G401.6 (cell line): Measurements from ENCODE around the gene IQGAP3.

Experiments
- FAIRE-seq: peaks from 2 replicates; lab custom pipeline; 2012; peaks lifted over from hg19 to GRCh38; lab: Jason Lieb, UNC

Gene IQGAP3

GRCh38 chr1:156540955-156541354 is 31.4 kb downstream of the IQGAP3 start:
- no peak for FAIRE-seq

DNA sequence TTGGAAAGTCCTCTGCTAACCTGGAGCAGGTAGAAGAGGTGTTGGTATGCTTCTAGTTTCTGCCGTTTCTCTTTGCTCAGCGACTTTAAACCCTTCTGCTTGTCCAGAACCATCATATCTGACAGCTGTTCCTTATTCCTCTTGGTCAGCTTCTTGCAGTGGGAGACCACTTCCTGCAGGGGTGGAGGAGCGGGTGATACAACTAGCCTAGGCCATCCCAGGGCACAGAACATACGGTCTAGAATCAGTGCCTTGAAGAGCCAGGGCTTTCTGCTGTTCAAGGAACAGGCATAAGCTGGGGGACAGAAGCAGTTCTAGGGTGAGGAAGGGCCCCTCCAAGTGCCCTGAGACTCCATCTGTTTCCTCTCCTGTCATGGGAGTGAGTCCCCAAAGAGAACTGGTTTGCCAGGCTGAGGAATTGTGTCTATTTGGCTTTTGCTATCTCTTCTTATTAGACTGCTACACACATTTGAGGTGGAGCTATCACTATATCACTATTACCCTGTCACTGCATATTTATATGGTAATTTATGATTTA is 32.5 kb downstream of the IQGAP3 start:
- no peak for FAIRE-seq

DNA sequence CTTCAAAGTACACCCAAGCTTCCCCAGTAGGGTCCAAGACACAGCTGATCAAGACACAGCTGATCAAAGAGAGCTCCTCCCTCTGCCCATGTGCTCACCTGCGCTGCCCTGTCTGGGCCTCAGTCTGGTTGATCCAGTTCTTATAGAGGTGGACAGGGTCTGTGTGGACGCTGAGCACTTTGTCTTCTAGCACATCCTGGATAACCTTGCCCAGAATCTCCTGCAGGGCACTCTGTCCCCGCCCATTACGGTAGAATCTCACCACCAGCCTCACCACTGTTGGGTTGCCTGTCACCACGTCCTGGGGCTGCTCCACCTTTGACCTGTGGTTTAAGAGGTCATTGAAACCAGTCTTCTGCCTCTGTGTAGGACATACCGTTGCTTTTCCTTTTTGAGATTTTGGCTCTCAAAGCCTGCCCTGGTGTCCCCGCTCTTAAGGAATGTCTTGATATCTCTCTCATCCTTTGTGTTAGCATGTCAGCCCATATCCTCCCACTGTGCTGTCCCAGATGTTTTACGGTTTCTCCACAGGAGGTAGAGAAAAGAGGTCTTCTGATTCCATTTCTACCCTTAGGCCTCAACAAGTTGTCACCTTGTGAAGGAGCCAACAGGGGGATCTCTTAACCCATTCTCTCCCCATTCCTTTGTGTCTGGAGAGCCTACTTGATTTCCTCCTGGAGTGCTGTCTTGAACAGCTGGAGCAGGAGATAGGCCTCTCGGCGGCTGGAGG is 33.5 kb downstream of the IQGAP3 start:
- no peak for FAIRE-seq

DNA sequence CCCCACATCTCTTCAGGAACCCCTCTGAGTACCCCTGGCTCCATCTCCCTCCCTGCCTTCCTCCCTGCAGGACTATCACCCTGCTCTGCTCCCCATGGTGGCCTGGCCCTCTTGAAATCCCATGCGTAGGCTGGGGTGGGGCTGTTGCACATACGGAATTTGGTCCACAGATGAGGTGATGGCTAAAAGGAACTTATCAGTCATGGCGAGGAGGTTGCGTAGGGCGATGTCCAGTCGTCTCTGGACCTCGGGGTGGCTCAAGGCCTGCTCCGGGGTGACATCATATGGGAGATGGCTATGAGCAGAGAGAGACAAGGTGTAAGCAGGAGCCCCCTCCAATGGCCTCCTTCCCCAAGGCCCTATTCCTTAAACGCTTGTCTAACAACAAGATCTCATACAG is 35.3 kb downstream of the IQGAP3 start:
- no peak for FAIRE-seq

- FAIRE-seq, result no peak
Measured at GRCh38 chr1:156534424-156535060, 37.8 kb downstream of the IQGAP3 start.

DNA sequence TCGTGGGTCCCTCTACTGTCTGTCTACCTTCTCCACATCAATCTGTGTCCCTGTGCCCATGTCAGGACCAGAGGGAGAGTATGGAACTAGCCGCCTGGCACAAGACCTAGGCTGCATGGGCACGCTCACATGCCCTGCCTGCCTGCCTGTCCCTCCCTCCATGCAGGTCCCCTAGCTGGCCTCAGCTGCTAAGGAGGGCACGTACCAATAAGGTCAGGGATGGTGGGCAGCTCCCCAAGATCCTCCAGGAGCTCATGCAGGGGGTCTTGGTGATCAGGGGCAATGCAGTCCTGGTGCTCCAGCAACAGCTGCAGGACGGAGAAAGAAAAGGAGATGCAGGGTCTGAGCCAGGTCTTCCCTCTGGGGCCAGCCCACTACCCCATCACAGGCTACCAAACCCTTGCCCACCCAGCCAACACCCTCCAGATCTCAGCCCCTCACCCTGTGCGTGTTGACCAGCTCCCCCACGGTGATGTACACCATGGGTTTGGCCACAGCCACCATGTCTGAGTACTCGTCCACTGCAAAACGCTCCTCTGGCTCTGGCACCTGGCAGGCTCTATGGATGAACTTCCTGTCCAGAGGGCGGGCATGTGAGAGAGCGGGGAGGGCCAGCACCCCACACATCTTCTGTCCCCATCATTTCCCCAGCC is 38.7 kb downstream of the IQGAP3 start:
- FAIRE-seq, result no peak

DNA sequence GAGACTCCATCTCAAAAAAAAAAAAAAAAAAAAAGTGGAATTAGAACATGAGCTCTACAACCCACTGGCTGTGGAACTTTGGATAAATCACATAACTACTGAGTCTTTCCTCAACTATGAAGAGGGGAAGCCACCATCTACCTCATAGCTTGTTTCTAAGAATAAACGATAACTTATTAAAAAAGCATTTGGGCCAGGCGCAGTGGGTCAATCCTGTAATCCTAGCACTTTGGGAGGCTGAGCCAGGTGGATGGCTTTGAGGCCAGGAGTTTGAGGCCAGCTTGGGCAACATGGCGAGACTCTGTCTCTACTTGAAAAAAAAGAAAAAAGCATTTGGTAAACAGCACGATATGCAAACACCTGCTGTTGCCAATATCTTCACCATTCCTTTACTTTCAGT is 40.0 kb downstream of the IQGAP3 start:
- FAIRE-seq, result no peak

DNA sequence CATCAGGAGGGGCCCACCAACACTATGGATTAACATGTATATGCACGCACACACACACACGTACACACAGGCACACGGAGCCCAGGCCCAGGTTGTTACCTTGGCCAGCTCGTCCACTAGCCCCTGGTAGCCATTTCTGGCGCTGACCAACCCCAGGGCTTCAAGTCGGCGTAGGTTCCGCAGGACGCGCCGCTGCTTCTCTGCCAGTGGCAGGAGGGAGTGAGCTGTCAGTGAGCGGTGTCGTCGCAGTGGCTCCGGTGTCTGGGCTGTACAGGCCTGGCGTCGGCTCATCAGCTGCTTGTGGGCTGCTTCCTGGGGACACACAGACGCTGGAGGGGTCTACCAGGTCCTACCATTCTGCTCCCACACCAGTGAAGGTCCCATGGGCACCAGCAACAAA is 42.4 kb downstream of the IQGAP3 start:
- no peak for FAIRE-seq

DNA sequence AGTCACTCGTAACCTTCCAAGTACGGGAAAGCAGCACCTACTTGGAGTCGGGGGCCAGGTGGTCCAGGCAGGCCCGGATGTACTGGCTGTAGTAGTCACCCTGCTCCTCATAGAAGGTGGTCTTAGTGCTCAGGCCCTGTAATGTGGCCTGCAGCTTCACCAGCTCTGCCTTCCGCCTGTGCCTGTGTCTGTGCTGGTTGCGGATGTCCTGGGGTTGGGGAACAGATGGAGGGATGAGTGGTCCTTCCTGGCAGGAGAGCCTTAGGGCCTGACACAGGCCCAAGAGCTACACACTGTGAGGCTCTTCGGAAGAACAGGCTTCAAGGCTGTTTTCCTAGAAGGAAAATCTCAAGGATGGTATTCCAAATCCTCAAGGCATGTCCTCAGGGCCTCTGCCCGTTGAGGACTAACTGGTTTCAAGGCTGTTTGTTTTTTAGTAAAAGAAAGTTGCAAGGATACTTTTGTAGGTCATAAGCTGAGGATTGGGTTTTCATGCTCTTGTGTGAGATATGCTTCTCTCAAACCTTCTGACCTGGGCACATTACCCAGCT is 43.4 kb downstream of the IQGAP3 start:
- FAIRE-seq, result no peak

DNA sequence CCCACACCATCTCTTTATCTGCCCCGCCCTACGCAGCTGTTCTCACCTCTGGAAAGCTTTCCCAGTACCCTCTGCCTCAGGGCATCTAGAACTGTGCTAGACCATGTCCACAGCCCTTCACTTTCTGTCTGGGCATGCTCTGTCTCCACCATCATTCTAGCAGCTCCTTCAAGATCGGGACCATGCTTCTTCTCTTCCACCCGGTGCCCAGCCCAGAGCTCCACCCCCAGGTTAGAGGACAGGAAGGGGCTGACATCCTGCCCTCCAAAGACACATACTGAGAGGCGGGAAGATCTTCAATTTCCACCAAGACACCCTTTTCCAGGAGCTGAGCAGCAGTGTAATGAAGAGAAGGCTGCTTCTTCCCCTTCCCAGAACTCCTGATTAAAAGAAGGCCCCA is 44.1 kb downstream of the IQGAP3 start:
- FAIRE-seq, result no peak

- FAIRE-seq, result no peak
Measured at GRCh38 chr1:156527584-156527983, 44.8 kb downstream of the IQGAP3 start.

GRCh38 chr1:156525856-156526489 is 46.4 kb downstream of the IQGAP3 start:
- FAIRE-seq, result no peak

DNA sequence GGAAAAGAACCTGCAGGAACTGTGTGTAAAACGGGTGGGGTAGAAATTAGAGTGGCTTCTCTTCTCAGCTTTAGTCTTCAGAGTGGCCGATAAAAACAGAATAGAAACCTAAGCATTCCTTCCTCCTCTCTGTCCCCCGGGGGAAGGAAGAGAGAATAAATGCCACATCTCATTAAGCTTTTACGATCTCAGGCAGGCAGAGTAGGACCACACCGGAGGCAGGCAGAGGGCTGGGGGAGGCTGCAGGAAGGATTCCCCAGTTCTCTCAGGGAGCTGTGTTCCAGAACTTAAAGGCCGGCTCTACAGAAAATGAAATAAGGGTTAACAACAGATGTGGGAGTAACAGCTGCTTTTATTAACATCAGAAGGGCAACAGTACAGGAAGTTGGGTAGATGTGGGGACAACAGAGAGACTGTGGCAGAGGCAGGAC is 47.3 kb downstream of the IQGAP3 start:
- no peak for FAIRE-seq

DNA sequence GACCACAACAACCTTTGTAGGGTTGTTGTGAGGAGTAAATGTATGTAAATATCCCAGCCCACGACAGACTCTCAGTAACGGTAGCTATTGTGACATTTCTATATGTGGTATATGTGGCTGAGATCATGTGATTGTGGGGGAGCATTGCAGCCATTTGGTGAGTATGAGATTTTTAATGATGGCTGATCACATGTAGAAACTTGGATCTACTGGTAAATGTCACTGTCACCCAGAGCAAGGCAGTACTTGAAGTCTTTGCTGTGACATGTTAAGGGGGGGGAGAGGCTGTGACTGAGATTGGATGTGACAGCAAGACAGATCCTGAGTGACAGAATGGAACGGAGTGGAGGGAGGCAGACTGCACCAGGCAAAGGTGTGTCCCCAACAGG is 47.9 kb downstream of the IQGAP3 start:
- no peak for FAIRE-seq

- no peak for FAIRE-seq
Measured at GRCh38 chr1:156523801-156524480, 48.4 kb downstream of the IQGAP3 start.

- FAIRE-seq, result no peak
Measured at GRCh38 chr1:156522443-156522970, 49.9 kb downstream of the IQGAP3 start.

DNA sequence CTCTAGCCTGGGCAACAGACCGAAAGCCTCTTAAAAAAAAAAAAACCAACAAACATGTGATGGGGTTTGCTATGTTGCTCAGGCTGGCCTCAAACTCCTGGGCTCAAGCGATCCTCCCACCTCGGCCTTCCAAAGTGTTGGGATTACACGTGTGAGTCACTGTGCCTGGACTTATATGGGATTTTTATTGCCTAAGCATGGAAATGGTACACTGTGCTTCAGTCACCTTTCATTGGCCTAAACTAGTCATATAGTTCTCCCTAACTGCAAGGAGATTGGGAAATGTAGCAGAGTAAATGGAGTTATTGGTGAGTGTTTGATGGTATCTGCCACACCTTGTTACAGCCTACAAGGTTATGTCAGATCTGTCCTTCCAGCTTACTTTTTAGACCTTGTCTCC is 54.6 kb downstream of the IQGAP3 start:
- no peak for FAIRE-seq

DNA sequence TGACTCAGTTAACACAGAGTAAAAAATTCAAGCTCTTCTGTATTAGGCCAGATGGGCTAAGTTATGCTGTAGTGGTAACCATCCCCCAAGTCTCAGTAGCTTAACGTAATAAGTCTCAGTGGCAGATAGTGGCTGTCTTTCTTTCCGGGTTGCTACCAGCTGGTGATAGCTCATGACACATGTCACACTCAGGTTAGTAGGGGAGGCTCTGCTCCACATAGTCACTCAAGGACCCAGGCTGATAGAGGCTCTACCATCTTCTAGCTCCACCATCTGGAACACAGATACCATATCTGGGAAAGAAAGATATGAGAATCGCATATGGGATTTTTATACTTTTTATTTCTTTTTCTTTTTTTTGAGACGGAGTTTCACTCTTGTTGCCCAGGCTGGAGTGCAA is 55.5 kb downstream of the IQGAP3 start:
- FAIRE-seq, result no peak

GRCh38 chr1:156515956-156516355 is 56.4 kb downstream of the IQGAP3 start:
- FAIRE-seq, result no peak

DNA sequence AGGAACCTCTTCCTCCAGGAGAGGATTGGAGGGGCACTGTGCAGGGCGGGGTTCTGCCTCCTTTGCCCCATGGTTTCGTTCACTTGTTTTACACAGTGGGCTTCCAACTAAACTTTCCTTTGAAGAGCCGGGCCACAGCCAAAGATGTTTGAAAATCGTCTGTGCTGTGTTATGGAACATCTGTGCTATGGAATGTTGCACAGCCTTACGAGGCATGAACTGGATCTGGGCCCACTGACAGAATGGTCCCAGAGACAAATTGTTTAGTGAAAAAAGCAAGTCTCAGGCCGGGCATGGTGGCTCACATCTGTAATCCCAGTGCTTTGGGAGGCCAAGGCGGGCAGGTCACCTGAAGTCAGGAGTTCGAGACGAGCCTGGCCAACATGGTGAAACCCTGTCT is 59.2 kb downstream of the IQGAP3 start:
- FAIRE-seq, result no peak

GRCh38 chr1:156511644-156512043 is 60.7 kb downstream of the IQGAP3 start:
- no peak for FAIRE-seq

DNA sequence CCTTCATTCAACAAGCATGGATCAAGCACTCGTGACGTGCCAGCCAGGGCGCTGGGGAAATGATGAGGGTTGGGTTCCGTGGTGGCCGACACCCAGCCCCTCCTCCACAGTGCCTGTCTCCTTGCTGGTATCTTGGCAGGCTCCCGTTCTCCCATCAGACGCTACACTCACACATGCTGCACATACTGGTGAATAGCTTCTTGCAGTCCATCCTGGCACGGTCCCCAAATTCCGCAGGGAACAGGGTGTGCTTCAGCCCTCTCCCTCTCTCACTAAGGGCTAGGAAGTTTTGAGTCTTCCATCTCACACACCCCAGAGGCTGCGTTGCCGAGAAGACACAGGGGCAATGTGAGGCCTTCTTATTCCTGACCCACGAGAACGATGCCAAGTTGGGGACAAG is 61.7 kb downstream of the IQGAP3 start:
- FAIRE-seq, result no peak
